ENCODE data around the gene KRTAP12-1.

- TF ChIP-seq CTCF (IDR thresholded peaks at IDR 0.05; ENCODE audit: low read length) (no peak), EZH2 (IDR thresholded peaks at IDR 0.05; ENCODE audit: borderline replicate concordance, low read length) (no peak)
These were observed 16.1 kb upstream of the KRTAP12-1 start for GRCh38 chr21:44697811-44698734.

Measured in OCI-LY1 (cell line).